ENCODE data around the gene GSDMA. TPM values are rescaled to one million over a fixed set of nuclear protein-coding genes. Genes with fewer than 3 reads are reported as not detected.

GSDMA gene
- total and polyA plus RNA-seq, 4 donors = 0.06 to 0.23 (median 0.13) TPM

DNA sequence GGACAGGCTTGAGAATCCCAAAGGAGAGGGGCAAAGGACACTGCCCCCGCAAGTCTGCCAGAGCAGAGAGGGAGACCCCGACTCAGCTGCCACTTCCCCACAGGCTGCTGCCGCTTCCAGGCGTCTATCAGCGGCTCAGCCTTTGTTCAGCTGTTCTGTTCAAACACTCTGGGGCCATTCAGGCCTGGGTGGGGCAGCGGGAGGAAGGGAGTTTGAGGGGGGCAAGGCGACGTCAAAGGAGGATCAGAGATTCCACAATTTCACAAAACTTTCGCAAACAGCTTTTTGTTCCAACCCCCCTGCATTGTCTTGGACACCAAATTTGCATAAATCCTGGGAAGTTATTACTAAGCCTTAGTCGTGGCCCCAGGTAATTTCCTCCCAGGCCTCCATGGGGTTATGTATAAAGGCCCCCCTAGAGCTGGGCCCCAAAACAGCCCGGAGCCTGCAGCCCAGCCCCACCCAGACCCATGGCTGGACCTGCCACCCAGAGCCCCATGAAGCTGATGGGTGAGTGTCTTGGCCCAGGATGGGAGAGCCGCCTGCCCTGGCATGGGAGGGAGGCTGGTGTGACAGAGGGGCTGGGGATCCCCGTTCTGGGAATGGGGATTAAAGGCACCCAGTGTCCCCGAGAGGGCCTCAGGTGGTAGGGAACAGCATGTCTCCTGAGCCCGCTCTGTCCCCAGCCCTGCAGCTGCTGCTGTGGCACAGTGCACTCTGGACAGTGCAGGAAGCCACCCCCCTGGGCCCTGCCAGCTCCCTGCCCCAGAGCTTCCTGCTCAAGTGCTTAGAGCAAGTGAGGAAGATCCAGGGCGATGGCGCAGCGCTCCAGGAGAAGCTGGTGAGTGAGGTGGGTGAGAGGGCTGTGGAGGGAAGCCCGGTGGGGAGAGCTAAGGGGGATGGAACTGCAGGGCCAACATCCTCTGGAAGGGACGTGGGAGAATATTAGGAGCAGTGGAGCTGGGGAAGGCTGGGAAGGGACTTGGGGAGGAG is 52.5 kb downstream of the GSDMA start, which contains the start of gene CSF3:
CSF3 (plus strand) TSS at position 436 of the 993 bp plus-strand sequence; CDS start at position 471, 35 bp downstream.
- WGBS = 62% methylated on average over 20 of the region's 20 CpGs
- TF ChIP-seq, protein P1, sequence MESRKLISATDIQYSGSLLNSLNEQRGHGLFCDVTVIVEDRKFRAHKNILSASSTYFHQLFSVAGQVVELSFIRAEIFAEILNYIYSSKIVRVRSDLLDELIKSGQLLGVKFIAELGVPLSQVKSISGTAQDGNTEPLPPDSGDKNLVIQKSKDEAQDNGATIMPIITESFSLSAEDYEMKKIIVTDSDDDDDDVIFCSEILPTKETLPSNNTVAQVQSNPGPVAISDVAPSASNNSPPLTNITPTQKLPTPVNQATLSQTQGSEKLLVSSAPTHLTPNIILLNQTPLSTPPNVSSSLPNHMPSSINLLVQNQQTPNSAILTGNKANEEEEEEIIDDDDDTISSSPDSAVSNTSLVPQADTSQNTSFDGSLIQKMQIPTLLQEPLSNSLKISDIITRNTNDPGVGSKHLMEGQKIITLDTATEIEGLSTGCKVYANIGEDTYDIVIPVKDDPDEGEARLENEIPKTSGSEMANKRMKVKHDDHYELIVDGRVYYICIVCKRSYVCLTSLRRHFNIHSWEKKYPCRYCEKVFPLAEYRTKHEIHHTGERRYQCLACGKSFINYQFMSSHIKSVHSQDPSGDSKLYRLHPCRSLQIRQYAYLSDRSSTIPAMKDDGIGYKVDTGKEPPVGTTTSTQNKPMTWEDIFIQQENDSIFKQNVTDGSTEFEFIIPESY (IDR thresholded peaks at IDR 0.05) = no peak
- TF ChIP-seq EGR1 (IDR thresholded peaks at IDR 0.05; ENCODE audit: low read depth in 2 of 2) = no peak
- no peak for TF ChIP-seq TAF1 (conservative IDR thresholded peaks at IDR 0.05)
- TF ChIP-seq, protein P2, sequence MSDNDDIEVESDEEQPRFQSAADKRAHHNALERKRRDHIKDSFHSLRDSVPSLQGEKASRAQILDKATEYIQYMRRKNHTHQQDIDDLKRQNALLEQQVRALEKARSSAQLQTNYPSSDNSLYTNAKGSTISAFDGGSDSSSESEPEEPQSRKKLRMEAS (IDR thresholded peaks at IDR 0.05) = no peak
- TF ChIP-seq NR2F2 (IDR thresholded peaks at IDR 0.05) = no peak
- TF ChIP-seq, protein P3, sequence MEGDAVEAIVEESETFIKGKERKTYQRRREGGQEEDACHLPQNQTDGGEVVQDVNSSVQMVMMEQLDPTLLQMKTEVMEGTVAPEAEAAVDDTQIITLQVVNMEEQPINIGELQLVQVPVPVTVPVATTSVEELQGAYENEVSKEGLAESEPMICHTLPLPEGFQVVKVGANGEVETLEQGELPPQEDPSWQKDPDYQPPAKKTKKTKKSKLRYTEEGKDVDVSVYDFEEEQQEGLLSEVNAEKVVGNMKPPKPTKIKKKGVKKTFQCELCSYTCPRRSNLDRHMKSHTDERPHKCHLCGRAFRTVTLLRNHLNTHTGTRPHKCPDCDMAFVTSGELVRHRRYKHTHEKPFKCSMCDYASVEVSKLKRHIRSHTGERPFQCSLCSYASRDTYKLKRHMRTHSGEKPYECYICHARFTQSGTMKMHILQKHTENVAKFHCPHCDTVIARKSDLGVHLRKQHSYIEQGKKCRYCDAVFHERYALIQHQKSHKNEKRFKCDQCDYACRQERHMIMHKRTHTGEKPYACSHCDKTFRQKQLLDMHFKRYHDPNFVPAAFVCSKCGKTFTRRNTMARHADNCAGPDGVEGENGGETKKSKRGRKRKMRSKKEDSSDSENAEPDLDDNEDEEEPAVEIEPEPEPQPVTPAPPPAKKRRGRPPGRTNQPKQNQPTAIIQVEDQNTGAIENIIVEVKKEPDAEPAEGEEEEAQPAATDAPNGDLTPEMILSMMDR (IDR thresholded peaks at IDR 0.05; ENCODE audit: low read depth, low read length, missing input control) = no peak
- TF ChIP-seq, protein P4, sequence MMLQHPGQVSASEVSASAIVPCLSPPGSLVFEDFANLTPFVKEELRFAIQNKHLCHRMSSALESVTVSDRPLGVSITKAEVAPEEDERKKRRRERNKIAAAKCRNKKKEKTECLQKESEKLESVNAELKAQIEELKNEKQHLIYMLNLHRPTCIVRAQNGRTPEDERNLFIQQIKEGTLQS (IDR thresholded peaks at IDR 0.05) = no peak
- TF ChIP-seq FOXA2 (IDR thresholded peaks at IDR 0.05) = no peak
- TF ChIP-seq GABPA (IDR thresholded peaks at IDR 0.05 in 1 of 2, conservative IDR thresholded peaks at IDR 0.05 in 1 of 2) = no peak
- no peak for TF ChIP-seq SP1 (IDR thresholded peaks at IDR 0.05)
- TF ChIP-seq YY1 (IDR thresholded peaks at IDR 0.05) = no peak
- no peak for TF ChIP-seq RAD21 (IDR thresholded peaks at IDR 0.05)
- no peak for TF ChIP-seq HNF4G (IDR thresholded peaks at IDR 0.05)
- no peak for TF ChIP-seq FOXA1 (IDR thresholded peaks at IDR 0.05)
- no peak for TF ChIP-seq JUND (IDR thresholded peaks at IDR 0.05)
- no peak for TF ChIP-seq HNF4A (conservative IDR thresholded peaks at IDR 0.05)
- TF ChIP-seq RXRA (IDR thresholded peaks at IDR 0.05) = no peak
- TF ChIP-seq, protein P5, sequence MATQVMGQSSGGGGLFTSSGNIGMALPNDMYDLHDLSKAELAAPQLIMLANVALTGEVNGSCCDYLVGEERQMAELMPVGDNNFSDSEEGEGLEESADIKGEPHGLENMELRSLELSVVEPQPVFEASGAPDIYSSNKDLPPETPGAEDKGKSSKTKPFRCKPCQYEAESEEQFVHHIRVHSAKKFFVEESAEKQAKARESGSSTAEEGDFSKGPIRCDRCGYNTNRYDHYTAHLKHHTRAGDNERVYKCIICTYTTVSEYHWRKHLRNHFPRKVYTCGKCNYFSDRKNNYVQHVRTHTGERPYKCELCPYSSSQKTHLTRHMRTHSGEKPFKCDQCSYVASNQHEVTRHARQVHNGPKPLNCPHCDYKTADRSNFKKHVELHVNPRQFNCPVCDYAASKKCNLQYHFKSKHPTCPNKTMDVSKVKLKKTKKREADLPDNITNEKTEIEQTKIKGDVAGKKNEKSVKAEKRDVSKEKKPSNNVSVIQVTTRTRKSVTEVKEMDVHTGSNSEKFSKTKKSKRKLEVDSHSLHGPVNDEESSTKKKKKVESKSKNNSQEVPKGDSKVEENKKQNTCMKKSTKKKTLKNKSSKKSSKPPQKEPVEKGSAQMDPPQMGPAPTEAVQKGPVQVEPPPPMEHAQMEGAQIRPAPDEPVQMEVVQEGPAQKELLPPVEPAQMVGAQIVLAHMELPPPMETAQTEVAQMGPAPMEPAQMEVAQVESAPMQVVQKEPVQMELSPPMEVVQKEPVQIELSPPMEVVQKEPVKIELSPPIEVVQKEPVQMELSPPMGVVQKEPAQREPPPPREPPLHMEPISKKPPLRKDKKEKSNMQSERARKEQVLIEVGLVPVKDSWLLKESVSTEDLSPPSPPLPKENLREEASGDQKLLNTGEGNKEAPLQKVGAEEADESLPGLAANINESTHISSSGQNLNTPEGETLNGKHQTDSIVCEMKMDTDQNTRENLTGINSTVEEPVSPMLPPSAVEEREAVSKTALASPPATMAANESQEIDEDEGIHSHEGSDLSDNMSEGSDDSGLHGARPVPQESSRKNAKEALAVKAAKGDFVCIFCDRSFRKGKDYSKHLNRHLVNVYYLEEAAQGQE (IDR thresholded peaks at IDR 0.05) = no peak
- H3K27ac ChIP-seq (ENCODE audit: low read depth in 1 of 2, low read length in 2 of 2) = no peak within 1 kb of the TSS
- H3K4me1 ChIP-seq (ENCODE audit: control insufficient read depth in 4 of 4, insufficient read depth in 4 of 4, low read length in 3 of 4) = peaks cover 0 to 9% (median 0%) of the 10 kb centered on the region in 4 donors
- DNase-seq (ENCODE audit: low spot score) = no peak
- no peaks in the 10 kb centered on the region for H3K9me3 ChIP-seq (ENCODE audit: control insufficient read depth in 4 of 4, low read length in 3 of 4)
- H3K9ac ChIP-seq (ENCODE audit: low read depth in 1 of 2, low read length in 2 of 2) = no peak within 1 kb of the TSS
- no peaks in the 10 kb centered on the region for H3K27me3 ChIP-seq (ENCODE audit: control insufficient read depth in 4 of 4, insufficient read depth in 4 of 4, low read length in 3 of 4)
- no peak within 1 kb of the TSS for H3K4me3 ChIP-seq (ENCODE audit: low read depth in 1 of 3, low read length in 3 of 3)
- H3K36me3 ChIP-seq (ENCODE audit: control insufficient read depth in 4 of 4, insufficient read depth in 3 of 4, low read depth in 1 of 4, low read length in 3 of 4) = peaks cover 0 to 4% (median 0%) of the 10 kb centered on the region in 4 donors
